NCI-H2196 (cell line): Measurements from ENCODE around the gene SLC6A18.
"Not testable (repeated sequence)": the region's sequence is repeated elsewhere in the genome, so short reads cannot be mapped to it uniquely, and the experiment has no call there.

Experiments
- DNase-seq: peaks from one replicate; lab custom pipeline; 2025; ENCODE audit not compliant: unreplicated experiment; lab: John Stamatoyannopoulos, UW

The SLC6A18 gene

GRCh38 chr5:1252681-1253080, 27.5 kb downstream of the SLC6A18 start:
- DNase-seq, result no peak

DNA sequence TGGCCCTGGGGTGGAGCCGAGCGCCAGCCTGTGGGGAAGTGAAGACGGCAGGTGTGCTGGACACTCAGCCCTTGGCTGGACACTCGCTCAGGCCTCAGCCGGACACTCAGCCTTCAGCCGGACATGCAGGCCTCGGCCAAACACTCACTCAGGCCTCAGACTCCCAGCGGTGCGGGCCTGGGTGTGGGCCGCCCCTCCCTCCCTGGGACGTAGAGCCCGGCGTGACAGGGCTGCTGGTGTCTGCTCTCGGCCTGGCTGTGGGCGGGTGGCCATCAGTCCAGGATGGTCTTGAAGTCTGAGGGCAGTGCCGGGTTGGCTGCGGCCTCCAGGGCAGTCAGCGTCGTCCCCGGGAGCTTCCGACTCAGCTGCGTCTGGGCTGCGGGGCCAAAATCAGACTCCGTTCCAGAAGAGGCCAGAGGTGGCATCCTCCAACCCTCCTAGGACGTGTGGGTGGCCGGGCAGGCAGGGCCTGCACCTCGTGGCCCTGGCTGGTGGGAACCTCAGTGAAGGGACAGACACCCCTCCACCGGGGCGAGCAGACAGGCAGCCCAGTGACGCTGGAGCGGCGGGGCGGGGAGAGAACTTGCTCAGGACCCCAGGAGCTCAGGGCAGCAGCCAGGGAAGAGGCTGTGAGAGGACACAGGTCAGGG, 28.4 kb downstream of the SLC6A18 start:
- no peak for DNase-seq

GRCh38 chr5:1254196-1254595, 29.0 kb downstream of the SLC6A18 start:
- DNase-seq, result no peak

DNA sequence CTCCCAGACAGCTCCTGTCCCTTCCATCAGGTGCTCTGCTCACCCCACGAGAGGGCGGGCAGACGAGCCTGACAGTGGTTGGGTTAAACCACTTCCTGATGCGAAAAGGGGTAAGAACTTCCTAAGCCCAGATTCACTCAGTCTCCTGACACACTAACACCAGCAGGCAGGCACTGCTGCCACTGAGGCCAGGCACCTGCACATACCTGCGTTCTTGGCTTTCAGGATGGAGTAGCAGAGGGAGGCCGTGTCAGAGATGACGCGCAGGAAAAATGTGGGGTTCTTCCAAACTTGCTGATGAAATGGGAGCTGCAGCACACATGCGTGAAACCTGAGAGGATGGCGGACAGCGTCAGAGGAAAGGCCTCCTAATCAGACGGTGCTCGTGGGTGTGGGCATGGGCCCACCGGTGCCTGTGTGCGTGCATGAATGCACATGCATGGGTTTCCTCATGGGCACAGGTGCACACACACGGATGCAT, 29.9 kb downstream of the SLC6A18 start:
- DNase-seq, result no peak

GRCh38 chr5:1256776-1257175, 31.6 kb downstream of the SLC6A18 start:
- no peak for DNase-seq

- no peak for DNase-seq
These were observed 32.2 kb downstream of the SLC6A18 start for GRCh38 chr5:1257363-1257762.

GRCh38 chr5:1257841-1258240, 32.7 kb downstream of the SLC6A18 start:
- DNase-seq, result no peak

DNA sequence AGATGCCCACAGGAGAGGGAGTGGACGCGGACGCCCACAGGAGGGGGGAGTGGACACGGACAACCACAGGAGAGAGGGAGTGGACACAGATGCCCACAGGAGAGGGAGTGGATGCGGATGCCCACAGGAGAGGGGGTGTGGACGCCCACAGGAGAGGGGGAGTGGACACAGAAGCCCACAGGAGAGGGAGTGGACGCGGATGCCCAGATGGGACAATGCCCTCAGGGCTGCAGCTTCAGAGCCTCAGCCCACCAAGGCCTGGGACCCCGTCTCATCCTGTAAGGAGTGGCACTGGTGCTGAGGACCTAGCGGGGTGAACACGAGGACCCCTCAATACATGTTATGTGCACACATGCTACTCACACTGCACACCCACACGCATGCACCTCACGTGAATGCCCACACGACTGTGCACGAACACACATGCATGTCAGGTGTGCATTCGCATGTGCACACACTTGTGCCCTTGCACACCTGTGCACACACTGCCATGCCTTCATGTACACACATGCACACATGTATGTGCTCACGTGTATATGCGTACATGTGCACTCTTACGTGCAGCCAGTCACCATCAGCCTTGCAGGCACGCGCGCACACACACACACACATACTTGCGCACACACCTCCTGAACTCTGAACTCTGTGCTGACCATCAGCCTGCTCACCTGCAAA, 34.8 kb downstream of the SLC6A18 start:
- DNase-seq, result no peak

DNA sequence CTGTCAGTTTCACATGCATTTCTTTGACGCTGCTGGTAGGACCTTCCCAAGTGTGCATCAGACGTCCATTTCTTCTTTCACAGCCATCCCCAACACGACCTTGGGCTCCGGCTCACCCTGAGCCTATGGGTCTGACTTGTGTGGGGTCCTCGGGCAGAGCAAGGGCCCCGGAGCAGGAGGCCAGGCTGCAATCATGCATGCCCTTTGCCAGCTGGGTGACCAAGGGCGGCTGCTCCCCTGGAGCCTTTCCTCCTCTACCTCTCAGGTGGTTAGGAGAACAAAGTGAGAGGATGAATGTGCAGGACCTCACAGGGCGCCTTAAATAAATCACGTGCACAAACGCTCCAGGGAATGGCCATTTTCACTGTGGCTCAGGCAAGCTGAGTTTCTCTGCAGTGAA, 36.5 kb downstream of the SLC6A18 start:
- no peak for DNase-seq

DNA sequence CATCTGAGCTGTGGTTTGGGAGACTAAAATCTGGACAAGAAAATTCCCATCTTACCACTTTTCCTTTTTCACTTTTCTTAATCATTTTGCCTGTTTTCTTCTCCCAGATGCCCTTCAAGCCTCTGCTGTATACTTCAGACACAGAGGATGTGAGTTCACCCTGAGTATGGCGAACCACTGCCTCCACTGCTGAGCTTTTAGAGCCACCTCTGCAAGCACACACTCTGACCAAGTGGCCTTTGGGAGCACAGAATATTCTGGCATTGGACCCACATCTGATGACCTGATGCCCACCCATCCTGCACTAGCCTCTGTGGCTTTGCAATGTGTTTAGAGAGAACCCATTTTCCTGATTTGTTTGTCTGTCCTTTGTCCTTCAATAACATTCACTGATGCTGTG, 37.2 kb downstream of the SLC6A18 start:
- DNase-seq, result no peak

DNA sequence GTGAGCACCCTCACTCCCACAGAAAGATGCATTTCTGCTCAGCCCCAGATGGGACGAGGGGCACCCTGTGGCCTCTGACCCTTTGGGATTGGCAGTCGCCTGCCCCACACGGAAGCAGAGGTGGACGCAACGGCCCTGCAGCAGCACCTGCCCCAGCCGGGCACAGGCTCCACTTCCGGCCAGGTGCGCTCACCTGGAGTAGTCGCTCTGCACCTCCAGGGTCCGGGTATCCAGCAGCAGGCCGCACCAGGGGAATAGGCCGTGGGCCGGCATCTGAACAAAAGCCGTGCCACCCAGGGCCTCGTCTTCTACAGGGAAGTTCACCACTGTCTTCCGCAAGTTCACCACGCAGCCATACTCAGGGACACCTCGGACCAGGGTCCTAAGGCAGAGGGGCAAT, 39.0 kb downstream of the SLC6A18 start:
- no peak for DNase-seq

DNA sequence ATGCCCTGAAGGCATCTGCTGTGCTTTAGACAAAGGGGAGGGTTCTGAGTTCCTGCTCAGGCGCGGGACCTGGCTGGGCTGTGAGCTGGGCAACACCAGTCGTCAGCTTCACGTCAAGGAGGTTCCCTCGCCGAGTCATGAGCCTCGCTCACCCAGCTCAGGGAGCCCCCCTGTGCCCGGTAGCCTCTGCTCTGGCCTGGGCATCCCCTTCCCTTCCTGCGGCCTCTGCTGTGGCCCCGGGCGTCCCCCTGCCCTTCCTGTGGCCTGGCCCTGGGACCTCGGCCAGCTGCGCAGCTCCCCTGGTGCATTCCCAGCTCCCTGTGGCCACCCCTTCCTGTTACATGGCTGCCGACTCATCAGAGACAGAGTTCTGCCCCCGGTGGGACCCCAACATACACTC, 39.8 kb downstream of the SLC6A18 start:
- DNase-seq, result no peak

GRCh38 chr5:1265461-1266455, 40.6 kb downstream of the SLC6A18 start:
- no peak for DNase-seq

GRCh38 chr5:1266791-1267190, 41.6 kb downstream of the SLC6A18 start:
- no peak for DNase-seq

- DNase-seq, result not testable (repeated sequence)
These were observed 42.3 kb downstream of the SLC6A18 start for GRCh38 chr5:1267464-1267863.

DNA sequence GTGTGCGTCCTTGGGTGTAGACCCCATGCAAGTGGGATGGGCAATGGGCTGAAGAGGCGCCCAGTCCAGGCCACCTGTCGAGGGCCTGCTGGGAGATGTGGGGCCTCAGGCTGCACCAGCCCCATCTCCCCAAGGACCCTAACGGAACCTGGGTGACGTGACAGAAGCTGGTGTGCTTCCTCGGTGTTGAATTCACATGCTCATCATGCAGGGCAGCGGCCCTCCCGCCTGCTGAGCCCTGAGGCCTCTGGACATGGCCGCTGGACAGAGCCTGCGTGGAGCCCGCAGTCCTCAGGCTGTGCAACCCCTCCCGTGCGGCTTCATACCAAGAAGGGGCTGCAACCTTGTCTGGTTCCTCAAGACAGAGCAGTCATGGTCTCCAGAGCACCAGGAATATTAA, 42.9 kb downstream of the SLC6A18 start:
- DNase-seq, result no peak

DNA sequence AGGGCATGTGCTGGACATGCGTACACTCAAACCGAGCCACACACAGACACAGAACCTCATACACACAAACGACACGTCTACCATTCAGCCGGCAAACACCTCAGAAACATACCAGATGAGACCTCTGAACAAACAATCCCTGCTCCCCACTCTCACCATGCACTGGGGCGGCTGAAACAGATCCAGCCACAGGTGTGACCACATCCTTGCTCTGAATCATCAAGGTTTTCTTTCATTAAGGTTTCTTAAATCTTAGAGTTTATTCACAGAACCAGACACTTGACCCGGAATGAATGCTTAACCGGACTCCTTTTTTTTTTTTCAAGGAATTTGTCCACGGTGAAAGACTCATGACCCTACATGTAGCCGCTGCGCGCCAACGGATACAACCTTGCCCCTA, 43.5 kb downstream of the SLC6A18 start:
- DNase-seq, result no peak

DNA sequence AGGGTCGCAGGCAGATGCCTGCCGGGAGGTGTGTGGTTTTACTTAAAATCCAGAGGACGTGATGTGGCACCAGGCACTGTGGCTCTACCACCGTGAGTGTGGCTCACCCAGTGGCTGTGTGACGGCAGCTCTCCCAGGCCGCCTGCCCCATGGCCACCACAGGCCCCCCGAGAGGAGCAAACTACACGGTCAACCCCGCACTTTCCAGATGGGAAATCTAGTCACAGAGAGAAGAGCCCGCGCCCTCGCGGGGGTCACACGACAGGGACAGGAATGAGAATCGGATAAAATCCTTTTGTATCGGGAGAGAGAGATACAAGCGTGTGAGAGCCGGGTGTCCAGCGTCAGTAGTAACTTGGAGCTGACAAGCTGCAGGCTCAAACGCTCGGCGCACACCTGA, 45.2 kb downstream of the SLC6A18 start:
- DNase-seq, result no peak

GRCh38 chr5:1270933-1271914, 46.0 kb downstream of the SLC6A18 start:
- DNase-seq, result no peak

DNA sequence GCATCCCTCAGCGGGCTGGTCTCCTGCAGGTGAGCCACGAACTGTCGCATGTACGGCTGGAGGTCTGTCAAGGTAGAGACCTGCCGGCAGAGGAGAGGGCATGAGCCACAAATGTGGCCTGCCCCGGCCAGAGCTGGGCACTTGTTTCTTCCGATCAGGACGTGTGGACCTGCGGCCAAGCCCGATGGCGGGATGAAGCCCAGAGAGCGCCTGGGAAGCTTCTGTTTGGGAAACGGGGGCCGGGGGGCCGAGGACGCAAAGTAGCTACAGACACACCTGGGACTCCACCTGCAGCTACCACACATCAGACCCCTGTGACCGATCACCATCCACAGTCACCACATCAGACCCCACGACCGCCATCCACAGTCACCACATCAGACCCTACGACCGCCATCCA, 47.0 kb downstream of the SLC6A18 start:
- DNase-seq, result no peak
